GM11168 (cell line): Measurements from ENCODE around the gene FCHO2.

Experiments
- in situ Hi-C: fragments of 300-500 bp; cut with MboI; formaldehyde crosslinking; loops from one replicate; pipeline ENCODE4 v1.12.0; 2022; ENCODE audit warnings: low sequenced_read_pairs; ENCODE audit not compliant: unreplicated experiment

The FCHO2 gene

DNA sequence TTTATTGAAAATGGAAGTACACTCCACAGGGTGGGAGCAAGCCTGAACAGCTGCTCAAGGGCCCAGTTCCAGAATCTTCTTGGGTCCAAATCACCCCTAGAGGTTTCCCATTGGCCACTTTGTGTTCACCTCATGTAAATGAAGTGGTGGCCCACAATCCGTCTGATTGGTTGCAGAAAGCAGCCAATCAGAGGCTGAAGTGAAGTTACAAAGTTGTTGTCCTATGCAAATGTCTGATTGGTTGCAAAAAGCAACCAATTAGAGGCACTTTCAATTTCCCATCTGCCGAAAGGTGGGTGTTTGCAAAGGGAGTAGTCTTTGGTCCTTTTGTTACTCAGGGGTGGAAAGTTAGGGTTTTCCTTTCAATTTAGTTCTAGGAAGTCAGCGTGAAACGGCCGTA lies 173.3 kb downstream of the FCHO2 start:
- in situ Hi-C loops: no loop called here

DNA sequence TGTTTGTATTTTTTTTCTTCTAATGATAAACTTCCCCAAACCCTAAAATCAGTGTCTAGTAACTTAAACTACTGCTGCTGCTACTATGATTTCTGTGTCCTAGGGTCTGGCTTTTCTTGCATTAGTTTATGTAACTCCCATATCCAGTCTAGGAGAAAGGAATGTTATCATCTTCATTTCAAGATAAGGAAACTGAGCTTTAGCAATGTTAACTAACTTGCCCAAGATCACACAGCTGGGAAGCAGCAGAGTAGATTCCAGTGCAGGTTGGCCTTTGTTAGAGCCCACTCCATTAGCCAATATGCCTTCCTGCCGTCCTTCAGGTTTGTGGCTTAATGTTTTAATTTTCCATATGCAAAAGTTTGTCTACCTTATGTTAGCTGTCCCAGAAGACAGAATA lies 175.0 kb downstream of the FCHO2 start:
- in situ Hi-C loops: no loop called here

DNA sequence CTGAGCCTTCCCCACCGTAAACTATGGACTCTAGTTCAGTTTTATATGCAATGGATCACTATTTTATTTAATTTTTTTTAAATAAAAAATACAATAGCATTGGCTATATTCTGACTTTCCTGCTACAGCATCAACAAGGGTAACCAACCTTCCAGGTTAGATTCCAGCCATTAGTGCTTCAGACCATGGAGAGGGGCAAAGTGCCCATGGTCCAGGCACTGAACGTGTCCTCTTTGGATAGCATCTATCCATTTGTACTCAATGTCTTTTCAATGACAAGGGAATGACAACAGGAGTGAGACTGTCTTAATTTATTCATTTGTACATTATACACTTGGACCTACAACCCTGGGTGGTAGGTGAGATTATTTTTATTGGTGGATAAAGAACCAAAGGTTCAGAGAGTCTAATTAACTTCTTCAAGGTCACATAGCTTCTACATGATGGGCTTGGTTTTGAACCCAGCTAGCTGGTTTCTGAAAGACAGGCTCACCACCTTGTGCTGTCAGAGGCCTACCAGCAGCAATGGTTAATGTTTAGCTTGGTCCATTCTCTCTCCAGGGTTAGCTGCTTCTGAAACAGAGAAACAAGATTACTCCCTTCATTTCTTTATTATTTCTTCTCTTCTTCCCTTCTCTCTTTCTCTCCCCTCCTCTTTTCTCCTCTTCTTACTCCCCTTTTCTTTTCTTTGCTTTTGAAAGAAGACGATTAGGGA lies 176.0 kb downstream of the FCHO2 start:
- in situ Hi-C loops: no loop called here

DNA sequence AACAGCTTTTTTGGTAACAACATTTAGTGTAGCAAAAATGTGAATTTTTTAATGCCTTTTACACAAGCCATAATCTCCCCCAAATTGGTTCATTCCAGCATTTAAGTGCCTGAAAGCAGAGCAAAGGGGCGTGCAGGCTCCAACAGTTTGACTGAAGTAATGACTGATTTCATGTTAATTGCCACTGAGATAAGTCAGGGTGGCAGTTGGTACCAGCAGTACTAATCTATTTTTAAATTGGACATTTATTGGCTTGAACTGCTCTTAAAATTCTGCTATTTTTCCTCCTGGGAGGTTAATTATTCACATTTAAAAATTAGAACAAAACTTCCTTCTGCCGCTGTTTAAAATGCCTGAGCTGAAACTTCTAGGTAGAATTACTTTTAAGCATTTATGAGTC lies 176.9 kb downstream of the FCHO2 start:
- in situ Hi-C loops: no loop called here

DNA sequence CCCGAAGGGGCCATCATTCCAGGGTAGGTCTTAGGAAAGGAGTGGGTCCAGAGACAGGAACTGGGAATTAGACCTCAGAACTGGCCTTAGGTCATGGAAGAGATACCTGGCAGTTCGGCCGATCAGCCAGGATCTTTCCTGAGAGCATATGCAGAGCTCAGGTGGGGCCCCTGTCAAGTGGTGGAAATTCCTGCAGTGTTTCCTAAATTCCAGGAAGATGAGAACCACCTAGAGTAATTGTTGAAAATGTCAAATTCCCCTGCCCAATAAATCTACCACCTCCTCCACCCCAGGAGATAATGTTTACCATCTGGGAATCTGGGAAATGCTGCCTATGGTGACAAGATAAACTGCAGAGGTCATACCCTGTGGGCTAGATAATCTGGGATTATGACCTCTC lies 179.2 kb downstream of the FCHO2 start:
- in situ Hi-C loops: no loop called here

DNA sequence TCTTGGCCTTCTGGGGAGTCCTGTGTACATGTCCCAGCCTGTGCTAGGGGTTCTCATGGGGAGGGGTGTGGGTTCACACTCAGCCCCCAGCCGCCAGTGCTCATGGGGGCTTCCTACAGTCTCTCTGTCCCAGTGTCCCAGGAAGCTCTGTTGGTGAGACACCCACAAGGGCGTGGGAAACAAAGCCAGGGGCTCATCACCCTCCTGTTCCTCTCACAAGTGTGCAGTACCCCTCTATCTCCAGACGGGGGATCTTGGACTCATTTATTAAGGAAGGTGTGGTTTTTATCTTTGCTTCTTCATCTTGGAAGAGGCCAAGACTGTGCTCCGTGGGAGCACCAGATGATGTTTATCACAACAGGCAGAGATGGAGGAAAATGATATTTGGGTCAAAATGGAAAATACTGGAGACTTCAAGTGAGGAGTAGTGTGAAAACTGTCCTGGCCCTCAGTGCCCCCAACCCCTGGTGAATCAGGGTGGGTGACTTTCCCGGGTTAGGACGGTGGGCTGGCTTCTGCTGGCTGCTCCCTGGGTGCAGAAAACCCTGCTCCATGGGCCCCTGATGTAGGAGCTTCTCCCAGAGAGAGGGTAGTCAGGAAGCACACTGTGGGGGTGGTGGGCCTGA lies 179.7 kb downstream of the FCHO2 start:
- in situ Hi-C loops: no loop called here

DNA sequence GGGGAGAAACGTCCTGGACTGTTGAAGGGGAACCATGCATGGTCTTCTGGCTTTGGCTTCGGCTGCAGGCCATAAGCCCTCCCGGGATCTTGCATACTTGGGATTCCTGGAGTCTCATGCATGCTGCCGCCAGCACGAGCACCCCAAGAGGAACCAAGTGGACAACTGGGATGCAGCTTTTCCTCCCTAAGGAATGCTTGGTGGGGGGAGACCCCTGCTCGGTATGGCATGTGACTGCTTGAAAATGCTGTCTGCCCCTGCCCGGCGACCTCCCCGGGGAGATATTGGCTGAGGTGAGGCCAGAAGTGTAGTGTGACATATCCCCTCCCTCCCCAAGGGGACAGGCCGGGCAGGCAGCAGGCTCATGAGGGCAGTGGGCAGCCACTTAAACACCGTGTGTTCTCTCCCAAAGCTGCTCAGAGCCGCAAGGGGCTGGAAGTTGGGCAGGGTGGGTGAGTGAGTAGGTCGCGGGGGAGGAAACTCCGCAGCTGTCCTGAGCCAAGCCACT lies 180.3 kb downstream of the FCHO2 start:
- in situ Hi-C loops: no loop called here

DNA sequence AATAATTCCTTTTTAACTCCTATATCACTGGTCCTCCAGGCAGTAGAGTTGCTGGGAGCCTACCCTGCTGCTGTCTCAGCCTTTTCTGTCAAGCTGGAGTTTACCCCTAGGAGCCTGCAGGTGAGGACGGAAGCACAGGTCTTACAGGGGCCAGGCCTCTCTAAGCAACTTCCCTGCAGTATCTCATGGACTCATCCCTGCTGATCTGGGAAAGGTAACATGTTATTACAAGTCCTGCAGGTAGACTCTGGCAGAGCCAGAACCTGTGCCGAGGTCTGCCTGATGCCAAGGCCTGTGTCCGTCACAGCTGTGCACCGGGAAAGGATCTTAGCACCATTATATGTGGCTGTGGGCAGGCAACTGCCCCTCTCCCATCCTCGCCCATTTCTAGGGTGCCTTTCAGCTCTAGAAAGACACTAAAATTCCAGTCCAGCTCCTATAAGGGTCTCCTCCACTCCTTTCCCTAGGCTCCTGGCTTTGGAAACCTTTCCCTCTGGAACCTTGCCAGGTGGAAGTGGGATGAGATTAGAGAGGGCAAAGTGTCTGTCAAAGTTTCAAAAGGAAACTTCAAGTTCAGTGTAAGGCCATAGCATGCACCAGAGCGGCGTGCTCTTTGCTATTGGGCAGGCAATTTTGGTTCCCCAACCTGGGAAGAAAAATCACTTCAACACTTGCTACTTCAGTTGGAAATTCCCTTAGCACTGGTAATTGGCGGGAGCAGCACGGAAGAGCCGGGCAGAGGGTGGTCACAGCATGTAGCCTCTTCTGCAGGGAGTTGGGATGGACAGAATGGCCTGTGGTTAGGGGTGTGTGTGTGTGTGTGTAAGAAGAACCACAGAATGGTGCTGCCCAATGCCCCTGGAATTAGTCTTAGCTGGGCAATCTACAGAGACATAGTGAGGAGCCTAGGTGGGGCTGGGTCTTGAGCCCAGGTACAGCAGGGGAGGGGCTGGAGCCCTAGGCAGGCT lies 182.0 kb downstream of the FCHO2 start:
- in situ Hi-C loops: no loop called here

DNA sequence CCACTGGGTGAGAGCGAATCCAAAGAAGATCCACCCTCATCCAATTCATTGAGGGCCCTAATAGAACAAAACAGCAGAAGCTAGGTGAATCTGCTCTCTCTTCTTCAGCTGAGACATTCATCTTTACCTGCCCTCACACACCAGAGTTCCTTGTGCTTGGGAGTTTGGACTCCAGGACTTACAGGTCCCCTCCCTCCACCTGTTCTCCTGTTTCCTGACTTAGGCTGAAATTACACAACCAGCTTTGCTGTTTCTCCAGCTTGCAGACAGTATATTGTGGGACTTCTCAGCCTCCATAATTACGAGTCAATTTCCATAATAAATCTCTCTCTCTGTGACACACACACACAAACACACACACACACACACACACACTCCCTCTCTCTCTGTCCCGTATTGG lies 183.6 kb downstream of the FCHO2 start:
- in situ Hi-C loops: no loop called here
